ENCODE measurements around the gene LTBP1.

The LTBP1 gene

DNA sequence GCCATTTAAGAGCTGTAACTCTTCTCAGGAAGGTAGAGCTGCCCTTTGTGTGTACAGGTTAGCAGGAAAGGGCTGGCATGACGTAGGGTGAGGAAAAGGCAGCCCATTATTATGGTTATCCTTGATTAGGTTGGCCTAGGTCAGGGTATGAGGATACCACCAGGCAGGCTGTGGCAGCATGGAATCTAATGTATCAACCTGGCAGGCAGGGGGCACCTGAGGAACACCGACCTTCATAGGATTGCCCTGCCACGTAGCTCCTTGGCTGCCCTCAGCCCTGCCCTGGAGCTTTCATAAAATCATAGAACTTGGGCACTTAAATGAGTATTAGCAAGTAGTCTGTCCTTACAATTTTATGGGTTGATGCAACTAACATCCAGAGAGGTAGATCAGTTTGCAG is 261.6 kb downstream of the LTBP1 start:
- H3K4me1 ChIP-seq (ENCODE audit: control insufficient read depth, insufficient read depth, low read length, poor library complexity, severe bottlenecking) = peaks cover 37% of the 10 kb centered on the region
- H3K9me3 ChIP-seq (ENCODE audit: control insufficient read depth, low read length) = no peaks in the 10 kb centered on the region
- H3K4me3 ChIP-seq (ENCODE audit: extremely low read depth, insufficient read depth, low read length, poor library complexity, severe bottlenecking) = no peak overlapping the region
- H3K36me3 ChIP-seq (ENCODE audit: control insufficient read depth, insufficient read depth, low read length) = peaks cover 5% of the 10 kb centered on the region
- no peak overlapping the region for H3K27ac ChIP-seq (ENCODE audit: low read depth, low read length, severe bottlenecking)
- 97 to 100% methylated on average over 3 of the region's 3 CpGs for WGBS, 2 experiments (ENCODE audit: insufficient coverage in 2 of 2)

GRCh38 chr2:33209976-33210375 is 263.2 kb downstream of the LTBP1 start:
- WGBS, 2 experiments (ENCODE audit: insufficient coverage in 2 of 2) = no CpG with 5 or more reads among the region's 1 CpG
- H3K9me3 ChIP-seq (ENCODE audit: control insufficient read depth, low read length) = no peaks in the 10 kb centered on the region
- peaks cover 11% of the 10 kb centered on the region for H3K36me3 ChIP-seq (ENCODE audit: control insufficient read depth, insufficient read depth, low read length)
- peak overlapping the region; percentile 89 for H3K27ac ChIP-seq (ENCODE audit: low read depth, low read length, severe bottlenecking)
- H3K4me3 ChIP-seq (ENCODE audit: extremely low read depth, insufficient read depth, low read length, poor library complexity, severe bottlenecking) = no peak overlapping the region
- peaks cover 47% of the 10 kb centered on the region for H3K4me1 ChIP-seq (ENCODE audit: control insufficient read depth, insufficient read depth, low read length, poor library complexity, severe bottlenecking)

DNA sequence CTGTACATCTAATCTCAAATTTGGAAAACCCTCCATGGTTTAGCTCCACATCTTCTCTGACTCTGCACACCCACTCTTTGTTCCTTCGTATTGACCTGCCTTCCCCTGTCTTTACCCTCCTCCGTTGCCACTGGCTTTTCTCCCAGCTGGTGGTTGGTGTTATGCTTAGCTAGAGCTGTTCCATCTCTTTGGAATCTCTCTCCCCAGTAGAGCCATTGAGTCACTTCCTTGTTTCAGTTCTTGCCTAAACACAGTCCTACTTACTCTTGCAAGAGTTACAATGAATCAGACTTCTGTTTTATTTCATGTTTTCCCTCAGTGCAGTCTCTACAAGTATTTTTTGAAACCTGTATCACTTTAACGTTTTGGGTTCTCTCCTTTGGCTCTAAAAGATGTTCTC is 263.9 kb downstream of the LTBP1 start:
- Histone ChIP-seq H3K9me3 (ENCODE audit: control insufficient read depth, low read length) (no peaks in the 10 kb centered on the region), H3K4me3 (ENCODE audit: extremely low read depth, insufficient read depth, low read length, poor library complexity, severe bottlenecking) (no peak overlapping the region), H3K4me1 (ENCODE audit: control insufficient read depth, insufficient read depth, low read length, poor library complexity, severe bottlenecking) (peaks cover 48% of the 10 kb centered on the region), H3K36me3 (ENCODE audit: control insufficient read depth, insufficient read depth, low read length) (peaks cover 11% of the 10 kb centered on the region), H3K27ac (ENCODE audit: low read depth, low read length, severe bottlenecking) (peak overlapping the region; percentile 89)
- WGBS, 2 experiments (ENCODE audit: insufficient coverage in 2 of 2) = 33% methylated on average over 1 of the region's 3 CpGs

DNA sequence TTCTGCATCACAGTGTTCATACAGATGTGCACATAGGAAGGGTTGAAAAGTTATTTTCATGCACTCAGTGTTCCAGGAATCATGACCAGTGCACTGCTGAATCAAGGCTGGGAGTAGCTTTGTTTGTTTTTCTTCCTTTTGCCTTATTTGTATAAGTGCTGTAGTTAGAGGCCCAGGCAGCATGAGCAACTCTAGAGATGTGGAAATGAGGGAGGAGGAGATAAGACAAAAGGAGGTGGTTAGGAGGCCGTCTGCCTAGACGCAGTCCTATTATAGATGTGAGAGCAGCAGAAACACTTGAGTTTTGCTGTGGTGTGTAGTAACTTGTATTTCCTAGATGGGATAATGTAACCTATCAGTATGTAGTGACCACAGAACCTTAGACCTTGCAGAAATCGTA is 265.4 kb downstream of the LTBP1 start:
- WGBS, 2 experiments (ENCODE audit: insufficient coverage in 2 of 2) = 63 to 82% methylated on average over 3 of the region's 3 CpGs
- Histone ChIP-seq H3K4me3 (ENCODE audit: extremely low read depth, insufficient read depth, low read length, poor library complexity, severe bottlenecking) (no peak overlapping the region), H3K36me3 (ENCODE audit: control insufficient read depth, insufficient read depth, low read length) (peaks cover 11% of the 10 kb centered on the region), H3K4me1 (ENCODE audit: control insufficient read depth, insufficient read depth, low read length, poor library complexity, severe bottlenecking) (peaks cover 56% of the 10 kb centered on the region), H3K27ac (ENCODE audit: low read depth, low read length, severe bottlenecking) (peak overlapping the region; percentile 0), H3K9me3 (ENCODE audit: control insufficient read depth, low read length) (no peaks in the 10 kb centered on the region)

- H3K4me3 ChIP-seq (ENCODE audit: extremely low read depth, insufficient read depth, low read length, poor library complexity, severe bottlenecking) = no peak overlapping the region
- H3K4me1 ChIP-seq (ENCODE audit: control insufficient read depth, insufficient read depth, low read length, poor library complexity, severe bottlenecking) = peaks cover 56% of the 10 kb centered on the region
- no peaks in the 10 kb centered on the region for H3K9me3 ChIP-seq (ENCODE audit: control insufficient read depth, low read length)
- peaks cover 11% of the 10 kb centered on the region for H3K36me3 ChIP-seq (ENCODE audit: control insufficient read depth, insufficient read depth, low read length)
- no CpG with 5 or more reads among the region's 3 CpGs for WGBS, 2 experiments (ENCODE audit: insufficient coverage in 2 of 2)
- no peak overlapping the region for H3K27ac ChIP-seq (ENCODE audit: low read depth, low read length, severe bottlenecking)
Observed at GRCh38 chr2:33213244-33213643, 266.5 kb downstream of the LTBP1 start.

DNA sequence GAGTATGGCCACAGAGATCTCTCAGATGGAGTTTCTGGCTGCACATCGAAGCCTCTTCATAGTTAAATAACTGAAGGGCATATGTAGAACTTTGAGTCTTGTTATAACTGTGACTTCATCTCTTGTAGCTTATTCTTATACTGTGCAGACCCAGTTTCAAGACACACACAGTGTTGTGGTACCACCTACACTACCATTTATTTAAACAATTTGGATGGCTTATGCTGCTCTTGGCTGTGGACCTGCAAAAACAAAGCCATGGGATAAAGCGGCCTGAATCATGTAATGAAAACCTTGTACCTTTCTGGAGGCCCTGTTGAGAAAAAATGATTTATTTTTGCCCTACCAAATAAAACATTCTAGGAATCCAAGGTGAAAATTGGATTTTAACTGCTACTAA is 266.9 kb downstream of the LTBP1 start:
- Histone ChIP-seq H3K27ac (ENCODE audit: low read depth, low read length, severe bottlenecking) (no peak overlapping the region), H3K9me3 (ENCODE audit: control insufficient read depth, low read length) (no peaks in the 10 kb centered on the region), H3K36me3 (ENCODE audit: control insufficient read depth, insufficient read depth, low read length) (peaks cover 11% of the 10 kb centered on the region), H3K4me1 (ENCODE audit: control insufficient read depth, insufficient read depth, low read length, poor library complexity, severe bottlenecking) (peaks cover 58% of the 10 kb centered on the region), H3K4me3 (ENCODE audit: extremely low read depth, insufficient read depth, low read length, poor library complexity, severe bottlenecking) (no peak overlapping the region)
- WGBS, 2 experiments (ENCODE audit: insufficient coverage in 2 of 2) = 80% methylated on average over 1 of the region's 2 CpGs; no CpG with 5 or more reads in 1 of the 2 experiments

- peaks cover 57% of the 10 kb centered on the region for H3K4me1 ChIP-seq (ENCODE audit: control insufficient read depth, insufficient read depth, low read length, poor library complexity, severe bottlenecking)
- H3K4me3 ChIP-seq (ENCODE audit: extremely low read depth, insufficient read depth, low read length, poor library complexity, severe bottlenecking) = no peak overlapping the region
- WGBS, 2 experiments (ENCODE audit: insufficient coverage in 2 of 2) = 89 to 94% methylated on average over 7 to 11 of the region's 11 CpGs
- peak overlapping the region; percentile 39 for H3K27ac ChIP-seq (ENCODE audit: low read depth, low read length, severe bottlenecking)
- H3K36me3 ChIP-seq (ENCODE audit: control insufficient read depth, insufficient read depth, low read length) = peaks cover 11% of the 10 kb centered on the region
- no peaks in the 10 kb centered on the region for H3K9me3 ChIP-seq (ENCODE audit: control insufficient read depth, low read length)
Observed at GRCh38 chr2:33214436-33214835, 267.7 kb downstream of the LTBP1 start.

DNA sequence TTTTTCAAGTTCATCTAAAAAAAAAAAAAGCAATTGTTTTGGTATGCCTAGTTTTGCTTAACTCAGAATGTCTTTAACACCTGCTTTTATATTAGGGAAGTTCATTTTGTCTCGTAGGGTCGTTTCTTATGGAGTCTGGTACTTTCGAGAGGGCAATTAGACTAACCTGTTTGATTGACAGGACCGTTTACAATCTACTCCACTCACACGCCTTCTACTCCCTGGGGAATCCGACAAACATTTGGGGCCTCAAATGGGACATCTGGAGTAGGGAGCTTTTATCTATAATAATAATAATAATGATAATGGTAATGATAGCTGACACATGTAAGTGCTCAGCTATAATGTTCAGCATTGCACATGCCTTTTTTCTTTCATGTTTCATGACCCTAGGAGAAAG is 268.1 kb downstream of the LTBP1 start:
- peaks cover 57% of the 10 kb centered on the region for H3K4me1 ChIP-seq (ENCODE audit: control insufficient read depth, insufficient read depth, low read length, poor library complexity, severe bottlenecking)
- H3K4me3 ChIP-seq (ENCODE audit: extremely low read depth, insufficient read depth, low read length, poor library complexity, severe bottlenecking) = no peak overlapping the region
- peak overlapping the region; percentile 39 for H3K27ac ChIP-seq (ENCODE audit: low read depth, low read length, severe bottlenecking)
- H3K9me3 ChIP-seq (ENCODE audit: control insufficient read depth, low read length) = no peaks in the 10 kb centered on the region
- peaks cover 11% of the 10 kb centered on the region for H3K36me3 ChIP-seq (ENCODE audit: control insufficient read depth, insufficient read depth, low read length)
- WGBS, 2 experiments (ENCODE audit: insufficient coverage in 2 of 2) = no CpG with 5 or more reads among the region's 6 CpGs

GRCh38 chr2:33215299-33215698 is 268.5 kb downstream of the LTBP1 start:
- no peaks in the 10 kb centered on the region for H3K9me3 ChIP-seq (ENCODE audit: control insufficient read depth, low read length)
- 96 to 100% methylated on average over 2 of the region's 3 CpGs for WGBS, 2 experiments (ENCODE audit: insufficient coverage in 2 of 2)
- peaks cover 11% of the 10 kb centered on the region for H3K36me3 ChIP-seq (ENCODE audit: control insufficient read depth, insufficient read depth, low read length)
- peaks cover 58% of the 10 kb centered on the region for H3K4me1 ChIP-seq (ENCODE audit: control insufficient read depth, insufficient read depth, low read length, poor library complexity, severe bottlenecking)
- no peak overlapping the region for H3K4me3 ChIP-seq (ENCODE audit: extremely low read depth, insufficient read depth, low read length, poor library complexity, severe bottlenecking)
- H3K27ac ChIP-seq (ENCODE audit: low read depth, low read length, severe bottlenecking) = no peak overlapping the region

GRCh38 chr2:33215983-33216382 is 269.2 kb downstream of the LTBP1 start:
- Histone ChIP-seq H3K9me3 (ENCODE audit: control insufficient read depth, low read length) (no peaks in the 10 kb centered on the region), H3K36me3 (ENCODE audit: control insufficient read depth, insufficient read depth, low read length) (peaks cover 11% of the 10 kb centered on the region), H3K4me3 (ENCODE audit: extremely low read depth, insufficient read depth, low read length, poor library complexity, severe bottlenecking) (no peak overlapping the region), H3K27ac (ENCODE audit: low read depth, low read length, severe bottlenecking) (no peak overlapping the region), H3K4me1 (ENCODE audit: control insufficient read depth, insufficient read depth, low read length, poor library complexity, severe bottlenecking) (peaks cover 60% of the 10 kb centered on the region)
- no CpG with 5 or more reads among the region's 3 CpGs for WGBS, 2 experiments (ENCODE audit: insufficient coverage in 2 of 2)

- H3K9me3 ChIP-seq (ENCODE audit: control insufficient read depth, low read length) = no peaks in the 10 kb centered on the region
- peaks cover 11% of the 10 kb centered on the region for H3K36me3 ChIP-seq (ENCODE audit: control insufficient read depth, insufficient read depth, low read length)
- H3K27ac ChIP-seq (ENCODE audit: low read depth, low read length, severe bottlenecking) = no peak overlapping the region
- H3K4me3 ChIP-seq (ENCODE audit: extremely low read depth, insufficient read depth, low read length, poor library complexity, severe bottlenecking) = no peak overlapping the region
- 100% methylated on average over 2 to 3 of the region's 3 CpGs for WGBS, 2 experiments (ENCODE audit: insufficient coverage in 2 of 2)
- H3K4me1 ChIP-seq (ENCODE audit: control insufficient read depth, insufficient read depth, low read length, poor library complexity, severe bottlenecking) = peaks cover 58% of the 10 kb centered on the region
Observed at GRCh38 chr2:33216508-33217182, 269.9 kb downstream of the LTBP1 start.

Data from mesodermal cell (in vitro differentiated cells).